ENCODE results near the gene FGGY. TPM values are rescaled to one million over a fixed set of nuclear protein-coding genes. Genes with fewer than 3 reads are reported as not detected.

FGGY gene
- total and polyA plus RNA-seq, 11 donors = 7.2 to 42.9 (median 32.0) TPM

DNA sequence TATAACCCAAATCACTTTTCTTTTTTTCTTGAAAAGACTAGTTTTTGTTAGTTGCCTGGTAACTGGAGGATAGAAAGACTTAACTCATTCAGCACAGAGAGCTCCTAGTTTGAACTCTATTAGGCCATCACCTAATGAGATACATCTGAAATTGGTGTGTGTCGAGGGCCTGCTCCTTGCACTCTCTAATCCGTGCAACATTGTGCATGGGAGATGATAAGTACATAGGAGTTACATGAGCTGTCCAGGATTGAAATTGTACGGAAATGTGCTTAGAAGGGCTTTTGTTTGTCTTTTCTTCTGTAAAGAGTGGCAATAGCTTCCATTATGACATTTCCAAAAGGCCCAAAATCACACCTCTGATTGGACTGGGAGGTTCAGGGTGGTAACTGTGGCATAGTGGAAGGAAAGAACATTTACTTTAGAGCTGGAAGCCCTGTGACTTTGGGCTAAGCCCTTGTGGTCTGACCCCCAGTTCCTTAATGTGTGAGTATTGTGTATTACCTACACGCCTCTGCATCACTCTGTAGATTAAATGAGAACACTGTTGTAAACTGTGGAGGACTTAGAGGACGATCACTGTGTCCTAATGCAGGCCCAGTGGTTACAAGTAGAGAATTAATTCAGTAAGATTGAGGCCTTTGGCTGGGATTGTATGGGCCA lies 71.2 kb downstream of the FGGY start:
- H3K4me3 ChIP-seq = no peak overlapping the region
- H3K9me3 ChIP-seq = no peaks in the 10 kb centered on the region
- 88 to 94% (median 92%) methylated on average over 5 of the region's 5 CpGs for WGBS, 4 donors
- no peak for DNase-seq
- no peaks in the 10 kb centered on the region for H3K36me3 ChIP-seq
- TF ChIP-seq POLR2A (IDR thresholded peaks at IDR 0.05) = no peak
- TF ChIP-seq, protein P1, sequence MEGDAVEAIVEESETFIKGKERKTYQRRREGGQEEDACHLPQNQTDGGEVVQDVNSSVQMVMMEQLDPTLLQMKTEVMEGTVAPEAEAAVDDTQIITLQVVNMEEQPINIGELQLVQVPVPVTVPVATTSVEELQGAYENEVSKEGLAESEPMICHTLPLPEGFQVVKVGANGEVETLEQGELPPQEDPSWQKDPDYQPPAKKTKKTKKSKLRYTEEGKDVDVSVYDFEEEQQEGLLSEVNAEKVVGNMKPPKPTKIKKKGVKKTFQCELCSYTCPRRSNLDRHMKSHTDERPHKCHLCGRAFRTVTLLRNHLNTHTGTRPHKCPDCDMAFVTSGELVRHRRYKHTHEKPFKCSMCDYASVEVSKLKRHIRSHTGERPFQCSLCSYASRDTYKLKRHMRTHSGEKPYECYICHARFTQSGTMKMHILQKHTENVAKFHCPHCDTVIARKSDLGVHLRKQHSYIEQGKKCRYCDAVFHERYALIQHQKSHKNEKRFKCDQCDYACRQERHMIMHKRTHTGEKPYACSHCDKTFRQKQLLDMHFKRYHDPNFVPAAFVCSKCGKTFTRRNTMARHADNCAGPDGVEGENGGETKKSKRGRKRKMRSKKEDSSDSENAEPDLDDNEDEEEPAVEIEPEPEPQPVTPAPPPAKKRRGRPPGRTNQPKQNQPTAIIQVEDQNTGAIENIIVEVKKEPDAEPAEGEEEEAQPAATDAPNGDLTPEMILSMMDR (IDR thresholded peaks at IDR 0.05) = no peak
- peaks cover 0 to 20% (median 2%) of the 10 kb centered on the region in 12 donors for H3K4me1 ChIP-seq
- ATAC-seq = peak in 3 of 4 donors; percentile 25 to 67 (median 40)
- intact Hi-C loops (cut with DNase I) = no loop called here
- H3K27me3 ChIP-seq = no peaks in the 10 kb centered on the region
- H3K27ac ChIP-seq = peak overlapping the region in 9 of 12 donors; percentile 15 to 77 (median 43)

DNA sequence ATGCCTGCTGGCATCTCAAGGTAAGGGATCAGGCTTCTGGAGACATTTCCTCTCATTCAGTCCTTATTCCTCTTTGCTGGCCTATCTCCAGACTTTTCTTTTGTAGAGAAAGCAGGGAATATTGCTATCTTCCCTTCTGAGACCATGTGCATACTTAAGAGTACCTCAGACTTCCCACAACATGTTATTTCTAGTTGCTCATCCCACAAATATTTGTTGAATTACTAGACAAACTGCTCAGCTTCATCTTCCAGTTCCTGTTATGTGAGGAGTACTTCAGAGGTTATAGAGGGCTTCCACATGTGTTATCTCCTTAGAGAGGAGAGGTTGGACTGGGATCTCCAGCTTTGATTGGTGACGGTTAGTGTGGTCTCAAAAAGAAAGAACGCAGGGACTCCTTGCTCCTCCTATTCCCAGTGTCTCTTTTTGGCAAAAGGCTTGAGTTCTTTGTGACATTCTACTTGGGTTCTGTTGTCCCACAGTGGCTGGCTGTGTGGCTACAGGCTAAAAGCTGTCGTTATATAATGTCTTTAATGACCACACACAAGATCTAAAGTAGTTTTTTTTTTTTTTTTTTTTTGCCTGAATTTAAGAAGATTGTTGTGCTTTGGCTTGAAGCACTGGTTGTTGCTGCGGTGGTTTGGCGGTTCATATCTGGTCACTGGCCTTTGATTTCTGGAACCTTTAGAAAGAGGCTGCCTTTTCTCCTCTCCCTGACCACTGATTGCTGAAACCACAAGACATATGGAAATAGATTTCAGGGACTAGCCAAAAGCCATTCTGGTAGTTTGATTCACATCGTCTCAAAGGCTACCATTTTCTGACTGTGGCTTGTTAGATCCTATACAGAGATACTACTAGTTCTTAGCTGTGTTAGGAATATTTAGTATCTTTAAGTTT lies 78.7 kb downstream of the FGGY start:
- ATAC-seq (peak; percentile 47 to 89 (median 62)), DNase-seq (no peak)
- no peak overlapping the region for H3K4me3 ChIP-seq
- H3K27ac ChIP-seq = peak overlapping the region in 8 of 12 donors; percentile 4 to 49 (median 32)
- intact Hi-C loops (cut with DNase I) = no loop called here
- peaks cover 0 to 10% (median 0%) of the 10 kb centered on the region in 12 donors for H3K4me1 ChIP-seq
- H3K9me3 ChIP-seq = no peaks in the 10 kb centered on the region
- no peaks in the 10 kb centered on the region for H3K27me3 ChIP-seq
- 73 to 87% (median 79%) methylated on average over 6 of the region's 6 CpGs for WGBS, 4 donors
- TF ChIP-seq, protein P1 (IDR thresholded peaks at IDR 0.05) = no peak
- no peak for TF ChIP-seq POLR2A (IDR thresholded peaks at IDR 0.05)
- H3K36me3 ChIP-seq = no peaks in the 10 kb centered on the region

DNA sequence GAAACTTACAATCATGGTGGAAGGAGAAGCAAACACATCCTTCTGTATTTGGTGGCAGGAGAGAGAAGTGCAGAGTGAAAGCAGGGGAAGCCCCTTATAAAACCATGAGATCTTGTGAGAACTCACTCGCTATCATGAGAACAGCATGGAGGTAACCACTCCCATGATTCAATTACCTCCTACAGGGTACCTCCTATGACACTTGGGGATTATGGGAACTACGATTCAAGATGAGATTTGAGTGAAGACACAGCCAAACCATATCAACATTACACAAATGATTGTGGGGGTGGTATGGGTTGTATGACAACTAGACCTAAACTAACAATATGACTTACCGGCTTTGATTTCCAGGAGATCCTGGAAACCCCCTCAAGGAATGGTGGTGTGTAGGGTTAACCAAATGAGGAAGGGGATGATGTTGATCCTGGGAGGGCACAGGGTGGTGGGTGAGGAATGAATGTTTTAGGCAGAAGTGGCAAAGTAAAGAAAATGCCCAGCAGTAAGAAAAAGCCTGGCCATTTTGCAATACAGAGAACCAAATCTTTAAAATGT lies 80.5 kb downstream of the FGGY start:
- no peaks in the 10 kb centered on the region for H3K36me3 ChIP-seq
- no peak for TF ChIP-seq POLR2A (IDR thresholded peaks at IDR 0.05)
- TF ChIP-seq, protein P1 (IDR thresholded peaks at IDR 0.05) = no peak
- 96 to 98% (median 97%) methylated on average over 3 of the region's 3 CpGs for WGBS, 4 donors
- H3K4me3 ChIP-seq = no peak overlapping the region
- H3K9me3 ChIP-seq = peaks cover 0 to 6% (median 0%) of the 10 kb centered on the region in 12 donors
- H3K4me1 ChIP-seq = peaks cover 0 to 10% (median 0%) of the 10 kb centered on the region in 12 donors
- no peaks in the 10 kb centered on the region for H3K27me3 ChIP-seq
- no peak overlapping the region for H3K27ac ChIP-seq
- DNase-seq = no peak
- ATAC-seq = no peak
- intact Hi-C loops (cut with DNase I) = no loop called here
